Measurements from ENCODE around the gene FNDC3B. TPM values are rescaled to one million over a fixed set of nuclear protein-coding genes. Genes with fewer than 3 reads are reported as not detected.

Gene FNDC3B
- total RNA-seq, 1 donor from 2014 or later, result 68.5 TPM

DNA sequence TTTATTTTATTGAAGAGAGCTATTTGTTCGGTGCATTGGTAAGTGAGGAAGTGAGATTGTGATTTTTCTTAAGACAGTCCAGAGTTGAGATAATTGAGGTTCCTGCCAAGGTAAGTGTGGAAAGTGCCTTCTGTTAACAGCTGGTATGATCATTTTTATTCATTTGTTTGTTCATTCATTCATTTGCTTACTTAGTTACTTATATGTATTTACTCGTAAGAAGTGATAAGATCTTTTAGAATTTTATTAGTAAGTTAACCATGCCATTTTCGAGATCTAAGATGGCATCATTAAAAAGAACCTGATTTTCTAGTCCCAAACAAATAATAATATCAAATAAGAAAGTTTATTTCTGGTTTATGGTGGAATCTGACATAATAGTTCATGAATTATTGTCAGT is 258.9 kb downstream of the FNDC3B start:
- no peak for TF ChIP-seq POLR2A (IDR thresholded peaks at IDR 0.05)
- TF ChIP-seq POLR2AphosphoS5 (IDR thresholded peaks at IDR 0.05; ENCODE audit: insufficient read depth in 1 of 2, low read depth in 1 of 2), result no peak
- TF ChIP-seq, protein P1, sequence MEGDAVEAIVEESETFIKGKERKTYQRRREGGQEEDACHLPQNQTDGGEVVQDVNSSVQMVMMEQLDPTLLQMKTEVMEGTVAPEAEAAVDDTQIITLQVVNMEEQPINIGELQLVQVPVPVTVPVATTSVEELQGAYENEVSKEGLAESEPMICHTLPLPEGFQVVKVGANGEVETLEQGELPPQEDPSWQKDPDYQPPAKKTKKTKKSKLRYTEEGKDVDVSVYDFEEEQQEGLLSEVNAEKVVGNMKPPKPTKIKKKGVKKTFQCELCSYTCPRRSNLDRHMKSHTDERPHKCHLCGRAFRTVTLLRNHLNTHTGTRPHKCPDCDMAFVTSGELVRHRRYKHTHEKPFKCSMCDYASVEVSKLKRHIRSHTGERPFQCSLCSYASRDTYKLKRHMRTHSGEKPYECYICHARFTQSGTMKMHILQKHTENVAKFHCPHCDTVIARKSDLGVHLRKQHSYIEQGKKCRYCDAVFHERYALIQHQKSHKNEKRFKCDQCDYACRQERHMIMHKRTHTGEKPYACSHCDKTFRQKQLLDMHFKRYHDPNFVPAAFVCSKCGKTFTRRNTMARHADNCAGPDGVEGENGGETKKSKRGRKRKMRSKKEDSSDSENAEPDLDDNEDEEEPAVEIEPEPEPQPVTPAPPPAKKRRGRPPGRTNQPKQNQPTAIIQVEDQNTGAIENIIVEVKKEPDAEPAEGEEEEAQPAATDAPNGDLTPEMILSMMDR (IDR thresholded peaks at IDR 0.05), result no peak
- DNase-seq (ENCODE audit: extremely low spot score in 2 of 2), result no peak
- no peak overlapping the region for H3K4me3 ChIP-seq
- no peak overlapping the region for H3K27ac ChIP-seq
- no peaks in the 10 kb centered on the region for H3K9me3 ChIP-seq
- intact Hi-C loops (cut with DNase I), result no loop called here
- H3K4me1 ChIP-seq, result no peaks in the 10 kb centered on the region
- H3K27me3 ChIP-seq, result no peaks in the 10 kb centered on the region
- H3K36me3 ChIP-seq, result peaks cover 0 to 26% of the 10 kb centered on the region in 2 donors

DNA sequence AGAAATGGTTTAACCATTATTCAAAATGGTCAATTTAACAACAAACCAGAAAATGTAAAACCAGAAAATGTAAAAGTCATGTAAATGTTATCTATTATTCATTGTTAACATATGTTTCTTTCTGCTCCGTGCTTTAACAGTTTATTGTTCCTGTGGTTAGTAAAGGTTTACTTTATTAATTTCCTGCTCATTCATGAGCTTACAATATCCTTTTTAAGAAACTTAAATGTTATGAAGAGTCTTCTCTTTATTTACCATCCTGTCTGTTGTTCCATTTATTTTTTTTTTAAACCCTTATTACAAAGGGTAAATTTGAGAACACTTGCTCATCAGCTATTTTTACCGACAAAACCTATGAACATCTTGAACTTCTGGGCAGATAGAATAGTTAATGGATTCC is 260.8 kb downstream of the FNDC3B start:
- Histone ChIP-seq H3K36me3 (peaks cover 0 to 26% of the 10 kb centered on the region in 2 donors), H3K4me3 (no peak overlapping the region), H3K4me1 (no peaks in the 10 kb centered on the region), H3K27me3 (no peaks in the 10 kb centered on the region), H3K27ac (no peak overlapping the region), H3K9me3 (no peaks in the 10 kb centered on the region)
- TF ChIP-seq POLR2A (IDR thresholded peaks at IDR 0.05) (no peak), POLR2AphosphoS5 (IDR thresholded peaks at IDR 0.05; ENCODE audit: insufficient read depth in 1 of 2, low read depth in 1 of 2) (no peak)
- TF ChIP-seq, protein P1 (IDR thresholded peaks at IDR 0.05), result no peak
- intact Hi-C loops (cut with DNase I), result no loop called here
- no peak for DNase-seq (ENCODE audit: extremely low spot score in 2 of 2)

DNA sequence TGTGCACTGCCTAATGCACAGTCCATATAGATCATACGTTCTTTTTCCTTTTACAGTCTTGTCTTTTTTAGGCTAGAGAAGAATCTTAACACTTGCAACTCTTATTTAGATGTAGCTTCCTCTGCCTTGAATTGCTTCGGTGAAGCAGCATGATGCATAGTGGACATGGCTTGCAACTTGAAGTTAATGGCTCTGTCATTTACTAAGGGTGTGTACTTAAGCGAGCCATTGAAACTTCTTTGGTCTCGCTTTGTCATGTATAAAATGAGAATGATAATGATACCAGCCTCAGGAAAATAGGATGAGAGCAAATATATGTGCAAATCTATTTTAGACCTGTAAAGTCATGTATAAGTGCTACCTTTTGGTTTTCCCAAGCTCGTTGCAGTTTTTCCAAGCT is 261.5 kb downstream of the FNDC3B start:
- no peak overlapping the region for H3K4me3 ChIP-seq
- intact Hi-C loops (cut with DNase I), result no loop called here
- no peak for DNase-seq (ENCODE audit: extremely low spot score in 2 of 2)
- H3K9me3 ChIP-seq, result no peaks in the 10 kb centered on the region
- H3K36me3 ChIP-seq, result peaks cover 0 to 26% of the 10 kb centered on the region in 2 donors
- TF ChIP-seq, protein P1 (IDR thresholded peaks at IDR 0.05), result no peak
- TF ChIP-seq POLR2A (IDR thresholded peaks at IDR 0.05) (no peak), POLR2AphosphoS5 (IDR thresholded peaks at IDR 0.05; ENCODE audit: insufficient read depth in 1 of 2, low read depth in 1 of 2) (no peak)
- H3K27me3 ChIP-seq, result no peaks in the 10 kb centered on the region
- no peak overlapping the region for H3K27ac ChIP-seq
- peaks cover 4% of the 10 kb centered on the region for H3K4me1 ChIP-seq

DNA sequence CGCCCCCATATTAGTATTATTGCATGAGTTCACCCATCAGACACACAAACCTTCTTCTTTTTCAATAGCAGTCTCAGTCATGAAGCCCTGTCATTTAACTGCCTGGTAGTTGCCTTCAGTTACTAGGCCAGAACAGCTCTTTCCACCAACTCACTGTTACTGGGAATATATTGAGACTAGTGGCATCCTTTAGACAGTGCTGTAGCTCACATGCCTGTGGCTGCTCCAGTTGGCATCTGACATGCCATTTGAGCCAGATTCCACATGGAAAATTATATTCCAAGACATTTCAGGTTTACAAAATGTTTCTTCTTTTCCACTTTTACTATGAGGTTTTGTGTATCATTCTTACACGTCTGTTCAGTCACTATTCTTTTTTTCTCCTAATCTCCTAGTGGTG is 262.8 kb downstream of the FNDC3B start:
- H3K4me3 ChIP-seq, result no peak overlapping the region
- H3K36me3 ChIP-seq, result peaks cover 0 to 24% of the 10 kb centered on the region in 2 donors
- intact Hi-C loops (cut with DNase I), result no loop called here
- no peak overlapping the region for H3K27ac ChIP-seq
- no peaks in the 10 kb centered on the region for H3K27me3 ChIP-seq
- H3K9me3 ChIP-seq, result no peaks in the 10 kb centered on the region
- no peak for DNase-seq (ENCODE audit: extremely low spot score in 2 of 2)
- peaks cover 8% of the 10 kb centered on the region for H3K4me1 ChIP-seq
- TF ChIP-seq POLR2AphosphoS5 (IDR thresholded peaks at IDR 0.05; ENCODE audit: insufficient read depth in 1 of 2, low read depth in 1 of 2), result no peak
- TF ChIP-seq, protein P1 (IDR thresholded peaks at IDR 0.05), result no peak
- TF ChIP-seq POLR2A (IDR thresholded peaks at IDR 0.05), result no peak

DNA sequence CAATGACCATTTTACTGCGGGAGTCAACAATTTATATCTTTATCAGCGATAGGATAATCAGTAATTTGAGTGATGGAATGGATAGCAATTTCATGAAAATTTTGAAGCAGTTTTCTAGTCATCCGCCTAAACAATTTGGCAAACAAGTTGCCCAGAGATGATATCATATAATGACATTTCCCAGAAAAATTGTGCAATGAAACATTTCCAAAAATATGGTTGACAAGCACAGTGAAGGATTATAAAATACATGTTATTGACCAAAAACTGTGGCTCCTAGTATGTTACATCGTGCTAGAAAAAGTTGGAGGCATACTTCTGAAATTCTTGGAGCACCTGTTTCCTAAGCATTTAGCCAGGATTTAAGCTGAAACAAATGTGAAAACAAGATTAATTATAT is 263.8 kb downstream of the FNDC3B start:
- H3K4me1 ChIP-seq, result peaks cover 8% of the 10 kb centered on the region
- no peak overlapping the region for H3K4me3 ChIP-seq
- H3K36me3 ChIP-seq, result peaks cover 0 to 28% of the 10 kb centered on the region in 2 donors
- no peak overlapping the region for H3K27ac ChIP-seq
- no peaks in the 10 kb centered on the region for H3K9me3 ChIP-seq
- TF ChIP-seq, protein P1 (IDR thresholded peaks at IDR 0.05), result no peak
- TF ChIP-seq POLR2AphosphoS5 (IDR thresholded peaks at IDR 0.05; ENCODE audit: insufficient read depth in 1 of 2, low read depth in 1 of 2), result no peak
- TF ChIP-seq POLR2A (IDR thresholded peaks at IDR 0.05), result no peak
- DNase-seq (ENCODE audit: extremely low spot score in 2 of 2), result no peak
- intact Hi-C loops (cut with DNase I), result no loop called here
- H3K27me3 ChIP-seq, result no peaks in the 10 kb centered on the region

Data from vagina (tissue), 2 donors.